SKM-1 treated with dmso at 0.1 percent for 144 hours (cell line): ENCODE data around the gene SLC18A2.

Source experiments
- DNase-seq: peaks from one replicate; lab custom pipeline; 2025; ENCODE audit not compliant: unreplicated experiment; lab: John Stamatoyannopoulos, UW

The SLC18A2 gene

GRCh38 chr10:117311261-117311660, 70.3 kb downstream of the SLC18A2 start:
- DNase-seq, result no peak

- no peak for DNase-seq
These were observed 71.5 kb downstream of the SLC18A2 start for GRCh38 chr10:117312430-117312829.

- DNase-seq, result no peak
These were observed 72.7 kb downstream of the SLC18A2 start for GRCh38 chr10:117313641-117314040.

GRCh38 chr10:117316701-117317100, 75.8 kb downstream of the SLC18A2 start:
- no peak for DNase-seq

GRCh38 chr10:117318909-117319308, 78.0 kb downstream of the SLC18A2 start:
- peak; percentile 20 for DNase-seq

GRCh38 chr10:117320050-117320665, 79.2 kb downstream of the SLC18A2 start:
- DNase-seq, result peak; percentile 41

GRCh38 chr10:117322260-117322659, 81.3 kb downstream of the SLC18A2 start:
- no peak for DNase-seq

- DNase-seq, result no peak
These were observed 83.5 kb downstream of the SLC18A2 start for GRCh38 chr10:117324367-117324766.

GRCh38 chr10:117327262-117327661, 86.3 kb downstream of the SLC18A2 start:
- DNase-seq, result no peak
